ENCODE results near the gene TNFRSF14.

DNA sequence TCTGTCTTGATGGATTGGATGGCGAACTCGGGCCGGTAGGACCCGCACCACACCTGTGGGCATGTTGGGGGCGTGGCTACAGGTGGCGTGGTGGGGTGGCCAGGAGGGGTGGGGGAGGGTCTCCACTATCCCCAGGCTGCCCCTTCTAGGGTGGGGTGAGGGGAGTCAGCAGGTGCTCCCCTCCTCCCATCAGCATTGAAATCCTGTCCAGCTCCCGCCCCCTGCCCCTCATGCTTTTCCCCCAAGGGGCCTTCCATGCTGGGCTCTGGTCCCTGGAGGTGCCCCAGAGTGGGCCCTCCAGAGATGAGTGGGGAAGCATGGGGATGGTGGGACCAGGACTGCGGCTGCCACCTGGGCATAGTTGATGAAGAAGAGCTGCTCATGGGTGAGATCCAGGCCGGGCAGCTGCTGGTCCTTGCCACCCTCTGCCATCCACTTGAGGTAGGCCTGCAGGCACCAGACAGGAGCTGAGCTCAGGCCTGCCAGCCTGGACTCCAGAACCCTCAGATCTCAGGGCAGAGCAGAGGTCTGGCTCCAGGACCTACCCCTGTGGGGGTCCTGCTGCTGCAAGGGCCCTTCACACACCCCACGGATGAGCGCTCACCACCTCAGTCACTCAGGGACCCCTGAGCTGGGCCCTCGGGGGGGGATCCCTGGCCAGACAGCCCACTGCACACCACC is 35.5 kb downstream of the TNFRSF14 start:
- TF ChIP-seq ISL1 (CRISPR knock-in tag; IDR thresholded peaks at IDR 0.05) (no peak), SNAI2 (CRISPR knock-in tag; IDR thresholded peaks at IDR 0.05) (no peak), ZFP3 (CRISPR knock-in tag; IDR thresholded peaks at IDR 0.05) (no peak), ZNF8 (CRISPR knock-in tag; IDR thresholded peaks at IDR 0.05) (no peak), OSR1 (CRISPR knock-in tag; IDR thresholded peaks at IDR 0.05) (no peak), ARNTL (CRISPR knock-in tag; IDR thresholded peaks at IDR 0.05; ENCODE audit: borderline replicate concordance, low read depth) (no peak), ZFP30 (CRISPR knock-in tag; IDR thresholded peaks at IDR 0.05) (no peak), ZNF70 (CRISPR knock-in tag; IDR thresholded peaks at IDR 0.05) (no peak), CSDC2 (CRISPR knock-in tag; IDR thresholded peaks at IDR 0.05) (no peak), TCF4 (CRISPR knock-in tag; IDR thresholded peaks at IDR 0.05; ENCODE audit: borderline replicate concordance) (no peak), PATZ1 (CRISPR knock-in tag; IDR thresholded peaks at IDR 0.05; ENCODE audit: borderline replicate concordance) (no peak), ZNF565 (CRISPR knock-in tag; conservative IDR thresholded peaks at IDR 0.05; ENCODE audit: low read depth) (no peak), PPARA (CRISPR knock-in tag; IDR thresholded peaks at IDR 0.05; ENCODE audit: borderline replicate concordance) (no peak)
- TF ChIP-seq, protein P1, sequence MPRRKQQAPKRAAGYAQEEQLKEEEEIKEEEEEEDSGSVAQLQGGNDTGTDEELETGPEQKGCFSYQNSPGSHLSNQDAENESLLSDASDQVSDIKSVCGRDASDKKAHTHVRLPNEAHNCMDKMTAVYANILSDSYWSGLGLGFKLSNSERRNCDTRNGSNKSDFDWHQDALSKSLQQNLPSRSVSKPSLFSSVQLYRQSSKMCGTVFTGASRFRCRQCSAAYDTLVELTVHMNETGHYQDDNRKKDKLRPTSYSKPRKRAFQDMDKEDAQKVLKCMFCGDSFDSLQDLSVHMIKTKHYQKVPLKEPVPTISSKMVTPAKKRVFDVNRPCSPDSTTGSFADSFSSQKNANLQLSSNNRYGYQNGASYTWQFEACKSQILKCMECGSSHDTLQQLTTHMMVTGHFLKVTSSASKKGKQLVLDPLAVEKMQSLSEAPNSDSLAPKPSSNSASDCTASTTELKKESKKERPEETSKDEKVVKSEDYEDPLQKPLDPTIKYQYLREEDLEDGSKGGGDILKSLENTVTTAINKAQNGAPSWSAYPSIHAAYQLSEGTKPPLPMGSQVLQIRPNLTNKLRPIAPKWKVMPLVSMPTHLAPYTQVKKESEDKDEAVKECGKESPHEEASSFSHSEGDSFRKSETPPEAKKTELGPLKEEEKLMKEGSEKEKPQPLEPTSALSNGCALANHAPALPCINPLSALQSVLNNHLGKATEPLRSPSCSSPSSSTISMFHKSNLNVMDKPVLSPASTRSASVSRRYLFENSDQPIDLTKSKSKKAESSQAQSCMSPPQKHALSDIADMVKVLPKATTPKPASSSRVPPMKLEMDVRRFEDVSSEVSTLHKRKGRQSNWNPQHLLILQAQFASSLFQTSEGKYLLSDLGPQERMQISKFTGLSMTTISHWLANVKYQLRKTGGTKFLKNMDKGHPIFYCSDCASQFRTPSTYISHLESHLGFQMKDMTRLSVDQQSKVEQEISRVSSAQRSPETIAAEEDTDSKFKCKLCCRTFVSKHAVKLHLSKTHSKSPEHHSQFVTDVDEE (CRISPR knock-in tag; IDR thresholded peaks at IDR 0.05), result no peak

Measured in SK-N-SH treated with all-trans-retinoic acid at 6 μM for 48 hours (cell line).